ENCODE results near the gene RAET1G.

Gene RAET1G

DNA sequence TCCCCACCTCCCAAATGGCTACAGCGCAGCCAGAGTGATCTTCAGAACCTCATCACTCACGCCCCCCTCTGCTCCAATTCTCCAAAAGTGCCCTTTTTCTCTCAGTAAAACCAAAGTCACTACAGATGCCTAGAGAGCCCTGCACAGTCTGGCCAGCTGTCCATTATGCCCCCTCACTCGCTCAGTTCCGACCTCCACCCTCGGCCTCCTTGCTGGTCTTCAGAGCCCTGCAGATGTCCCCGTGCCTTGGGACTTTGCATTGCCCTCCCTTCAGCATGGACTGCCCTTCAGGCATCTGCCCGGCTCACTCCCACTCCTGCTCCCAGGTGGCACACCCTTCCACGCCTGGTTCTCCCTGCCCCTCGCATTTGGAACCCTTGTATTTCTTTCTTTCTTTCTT lies 24.0 kb downstream of the RAET1G start:
- no peaks in the 10 kb centered on the region for H3K4me1 ChIP-seq (ENCODE audit: insufficient read depth, low read length)
- peaks cover 4% of the 10 kb centered on the region for H3K27me3 ChIP-seq (ENCODE audit: insufficient read depth, low read length, poor library complexity)
- no peaks in the 10 kb centered on the region for H3K79me2 ChIP-seq (ENCODE audit: insufficient read depth, low read length)
- no peak overlapping the region for H3K4me2 ChIP-seq (ENCODE audit: insufficient read depth, low read length)
- H3K36me3 ChIP-seq (ENCODE audit: insufficient read depth, low read length), result no peaks in the 10 kb centered on the region
- TF ChIP-seq EZH2 (IDR thresholded peaks at IDR 0.05; ENCODE audit: borderline replicate concordance, low read depth, low read length, severe bottlenecking), result no peak
- no peak for TF ChIP-seq CTCF (IDR thresholded peaks at IDR 0.05; ENCODE audit: borderline replicate concordance, extremely low read depth, low read length, poor library complexity, severe bottlenecking)
- no peaks in the 10 kb centered on the region for H4K20me1 ChIP-seq (ENCODE audit: insufficient read depth, low read length)
- H3K4me3 ChIP-seq (ENCODE audit: low read depth in 1 of 2, low read length in 2 of 2), result no peak overlapping the region
- no peaks in the 10 kb centered on the region for H3K9me3 ChIP-seq (ENCODE audit: insufficient read depth, low read length, severe bottlenecking)
- no peak overlapping the region for H3K27ac ChIP-seq (ENCODE audit: low read length)
- ATAC-seq (ENCODE audit: insufficient read depth, low read depth), result no peak
- no peak overlapping the region for H3K9ac ChIP-seq (ENCODE audit: low read depth, low read length)
- DNase-seq, result no peak
- H2AFZ ChIP-seq (ENCODE audit: low read depth, low read length), result no peak overlapping the region

GRCh38 chr6:149897855-149898744 lies 24.8 kb downstream of the RAET1G start, which contains the start of gene RAET1E:
Gene RAET1E, minus strand, starts transcription at chr6:149898113. Its CDS starts 7,212 bp downstream, at chr6:149890901.
- H3K9me3 ChIP-seq (ENCODE audit: insufficient read depth, low read length, severe bottlenecking), result no peaks in the 10 kb centered on the region
- no peak within 1 kb of the TSS for H2AFZ ChIP-seq (ENCODE audit: low read depth, low read length)
- ATAC-seq (ENCODE audit: insufficient read depth, low read depth) (no peak; the same call in 2 of the 3 replicates), DNase-seq (no peak)
- no peak within 1 kb of the TSS for H3K4me3 ChIP-seq (ENCODE audit: low read depth in 1 of 2, low read length in 2 of 2)
- no peak within 1 kb of the TSS for H3K27ac ChIP-seq (ENCODE audit: low read length)
- H3K9ac ChIP-seq (ENCODE audit: low read depth, low read length), result no peak within 1 kb of the TSS
- no peaks in the 10 kb centered on the region for H3K27me3 ChIP-seq (ENCODE audit: insufficient read depth, low read length, poor library complexity)
- H3K36me3 ChIP-seq (ENCODE audit: insufficient read depth, low read length), result no peaks in the 10 kb centered on the region
- H3K79me2 ChIP-seq (ENCODE audit: insufficient read depth, low read length), result no peaks in the 10 kb centered on the region
- peak; percentile 30 for TF ChIP-seq CTCF (IDR thresholded peaks at IDR 0.05; ENCODE audit: borderline replicate concordance, extremely low read depth, low read length, poor library complexity, severe bottlenecking)
- TF ChIP-seq EZH2 (IDR thresholded peaks at IDR 0.05; ENCODE audit: borderline replicate concordance, low read depth, low read length, severe bottlenecking), result no peak
- H4K20me1 ChIP-seq (ENCODE audit: insufficient read depth, low read length), result no peaks in the 10 kb centered on the region
- H3K4me2 ChIP-seq (ENCODE audit: insufficient read depth, low read length), result no peak within 1 kb of the TSS
- no peaks in the 10 kb centered on the region for H3K4me1 ChIP-seq (ENCODE audit: insufficient read depth, low read length)

DNA sequence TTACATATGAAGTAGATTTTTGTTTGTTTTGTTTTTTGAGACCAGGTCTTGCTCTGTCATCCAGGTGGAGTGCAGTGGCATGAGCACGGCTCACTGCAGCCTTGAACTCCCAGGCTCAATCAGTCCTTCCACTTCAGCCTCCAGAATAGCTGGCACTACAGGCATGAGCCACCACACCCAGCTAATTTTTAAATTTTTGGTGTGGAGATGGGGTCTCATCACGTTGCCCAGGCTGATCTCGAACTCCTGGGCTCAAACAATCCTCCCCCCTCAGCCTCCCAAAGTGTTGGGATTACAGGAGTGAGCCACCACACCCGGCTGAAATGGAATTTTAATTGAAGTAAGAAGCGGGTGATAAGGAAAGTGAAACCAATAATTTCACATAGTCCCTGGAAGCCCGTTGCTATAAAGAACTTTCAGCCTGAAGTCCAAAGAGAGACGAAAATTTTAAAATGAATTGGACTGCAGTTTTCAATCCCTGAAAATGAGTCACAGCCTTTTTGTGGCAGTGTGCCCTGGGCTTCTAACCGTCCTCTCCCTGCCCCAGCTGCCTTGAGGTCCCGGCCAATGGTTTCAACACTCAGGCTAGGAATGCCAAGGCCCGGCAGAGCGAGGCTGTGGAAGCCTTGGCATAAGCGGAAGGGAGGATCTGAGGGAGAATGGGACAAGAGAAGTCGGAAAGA lies 25.8 kb downstream of the RAET1G start:
- no peak overlapping the region for H3K4me2 ChIP-seq (ENCODE audit: insufficient read depth, low read length)

More for the DNA sequence above, 25.8 kb downstream of the RAET1G start:
- Histone ChIP-seq H3K27me3 (ENCODE audit: insufficient read depth, low read length, poor library complexity) (no peaks in the 10 kb centered on the region), H4K20me1 (ENCODE audit: insufficient read depth, low read length) (no peaks in the 10 kb centered on the region), H3K79me2 (ENCODE audit: insufficient read depth, low read length) (no peaks in the 10 kb centered on the region), H3K4me1 (ENCODE audit: insufficient read depth, low read length) (0 out of 2 replicates have a peak, but pooled peaks cover 1% of the 10 kb centered on the region), H3K4me3 (ENCODE audit: low read depth in 1 of 2, low read length in 2 of 2) (no peak overlapping the region), H3K36me3 (ENCODE audit: insufficient read depth, low read length) (no peaks in the 10 kb centered on the region), H3K9me3 (ENCODE audit: insufficient read depth, low read length, severe bottlenecking) (no peaks in the 10 kb centered on the region), H3K27ac (ENCODE audit: low read length) (no peak overlapping the region), H3K9ac (ENCODE audit: low read depth, low read length) (no peak overlapping the region), H2AFZ (ENCODE audit: low read depth, low read length) (no peak overlapping the region)
- ATAC-seq (ENCODE audit: insufficient read depth, low read depth), result no peak
- no peak for DNase-seq
- TF ChIP-seq EZH2 (IDR thresholded peaks at IDR 0.05; ENCODE audit: borderline replicate concordance, low read depth, low read length, severe bottlenecking) (no peak), CTCF (IDR thresholded peaks at IDR 0.05; ENCODE audit: borderline replicate concordance, extremely low read depth, low read length, poor library complexity, severe bottlenecking) (no peak)

Data from DND-41 (cell line).